Islet precursor cell (in vitro differentiated cells): Measurements from ENCODE around the gene UBE2G1.
"Not testable (repeated sequence)": the region's sequence is repeated elsewhere in the genome, so short reads cannot be mapped to it uniquely, and the experiment has no call there.

Experiments
- DNase-seq: peaks from one replicate; pipeline ENCODE4 v3.0.0-alpha.2; 2018

The UBE2G1 gene

GRCh38 chr17:4297351-4297750 is 69.1 kb downstream of the UBE2G1 start:
- no peak for DNase-seq

GRCh38 chr17:4295686-4296085 is 70.8 kb downstream of the UBE2G1 start:
- no peak for DNase-seq

GRCh38 chr17:4293572-4293971 is 72.9 kb downstream of the UBE2G1 start:
- DNase-seq = no peak

- no peak for DNase-seq
Observed at GRCh38 chr17:4287710-4288109, 78.8 kb downstream of the UBE2G1 start.

- DNase-seq = no peak
Observed at GRCh38 chr17:4276514-4276913, 90.0 kb downstream of the UBE2G1 start.

GRCh38 chr17:4272972-4273368 is 93.5 kb downstream of the UBE2G1 start:
- no peak for DNase-seq

- DNase-seq = no peak
Observed at GRCh38 chr17:4272213-4272971, 94.1 kb downstream of the UBE2G1 start.

GRCh38 chr17:4270736-4271135 is 95.7 kb downstream of the UBE2G1 start:
- DNase-seq = no peak

- no peak for DNase-seq
Observed at GRCh38 chr17:4269915-4270314, 96.6 kb downstream of the UBE2G1 start.

- no peak for DNase-seq
Observed at GRCh38 chr17:4267402-4267801, 99.1 kb downstream of the UBE2G1 start.

- DNase-seq = no peak
Observed at GRCh38 chr17:4266550-4266949, 99.9 kb downstream of the UBE2G1 start.

- peak; percentile 99 for DNase-seq
Observed at GRCh38 chr17:4263282-4264215, 102.9 kb downstream of the UBE2G1 start, which contains the start of gene ANKFY1. Gene ANKFY1, minus strand, starts transcription at chr17:4263979. Its CDS starts 38 bp downstream, at chr17:4263941.

- DNase-seq = peak; percentile 53
Observed at GRCh38 chr17:4262703-4263102, 103.8 kb downstream of the UBE2G1 start.

- DNase-seq = peak; percentile 54
Observed at GRCh38 chr17:4261452-4261851, 105.0 kb downstream of the UBE2G1 start.

GRCh38 chr17:4258867-4259266 is 107.6 kb downstream of the UBE2G1 start:
- no peak for DNase-seq

GRCh38 chr17:4256952-4257351 is 109.5 kb downstream of the UBE2G1 start:
- no peak for DNase-seq

GRCh38 chr17:4255271-4255670 is 111.2 kb downstream of the UBE2G1 start:
- not testable (repeated sequence) for DNase-seq

- no peak for DNase-seq
Observed at GRCh38 chr17:4250887-4251286, 115.6 kb downstream of the UBE2G1 start.

- DNase-seq = no peak
Observed at GRCh38 chr17:4249452-4250029, 116.9 kb downstream of the UBE2G1 start.

GRCh38 chr17:4248504-4249277 is 117.8 kb downstream of the UBE2G1 start:
- DNase-seq = no peak

GRCh38 chr17:4247971-4248388 is 118.5 kb downstream of the UBE2G1 start:
- DNase-seq = peak; percentile 95

- peak; percentile 71 for DNase-seq
Observed at GRCh38 chr17:4247361-4247970, 119.0 kb downstream of the UBE2G1 start.
